ENCODE results near the gene EXOC4. TPM values are rescaled to one million over a fixed set of nuclear protein-coding genes. Genes with fewer than 3 reads are reported as not detected.
A peak's percentile ranks its signal among the peaks of the same experiment; 100 is the strongest.

Gene EXOC4
- total RNA-seq, 1 donor from 2014 or later: 84.0 TPM

DNA sequence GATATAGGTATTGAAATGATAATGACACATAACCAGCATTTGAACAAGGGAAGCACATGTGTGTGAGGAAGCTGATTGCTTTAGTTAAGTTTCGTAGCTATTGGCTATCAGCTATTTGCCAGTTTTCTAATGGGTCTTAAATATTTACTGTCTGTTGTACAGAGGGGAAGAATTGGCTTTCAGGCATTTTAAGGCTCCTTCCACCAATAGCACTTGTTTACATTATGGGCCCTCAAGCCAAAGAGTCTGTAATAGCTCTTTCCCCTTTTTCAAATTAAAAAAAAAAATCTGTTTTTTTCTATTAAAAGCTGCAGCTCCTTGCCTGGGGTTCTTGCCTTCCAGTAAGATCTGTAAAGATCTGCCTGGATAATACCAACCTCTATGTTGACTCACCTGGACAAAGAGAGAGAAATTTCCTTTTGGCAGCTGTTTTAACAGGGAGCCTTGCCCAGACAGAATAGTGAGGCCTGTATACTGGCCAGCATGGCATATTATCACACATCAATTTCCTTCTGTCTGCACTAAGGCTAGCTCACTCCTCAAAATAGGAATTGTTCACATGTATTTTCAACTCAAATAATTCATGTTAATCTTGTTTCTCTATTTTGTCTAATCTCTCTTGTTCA is 769.5 kb downstream of the EXOC4 start:
- DNase-seq (ENCODE audit: low read depth) (peak; percentile 49), FAIRE-seq (no peak)
- H3K36me3 ChIP-seq (ENCODE audit: control insufficient read depth, insufficient read depth, low read length): no peaks in the 10 kb centered on the region
- H3K27me3 ChIP-seq (ENCODE audit: control insufficient read depth, insufficient read depth, low read length): no peaks in the 10 kb centered on the region
- no peak for TF ChIP-seq CTCF (IDR thresholded peaks at IDR 0.05; ENCODE audit: insufficient read depth, low read length, severe bottlenecking)
- no peak overlapping the region for H3K4me3 ChIP-seq (ENCODE audit: low read depth, low read length)

DNA sequence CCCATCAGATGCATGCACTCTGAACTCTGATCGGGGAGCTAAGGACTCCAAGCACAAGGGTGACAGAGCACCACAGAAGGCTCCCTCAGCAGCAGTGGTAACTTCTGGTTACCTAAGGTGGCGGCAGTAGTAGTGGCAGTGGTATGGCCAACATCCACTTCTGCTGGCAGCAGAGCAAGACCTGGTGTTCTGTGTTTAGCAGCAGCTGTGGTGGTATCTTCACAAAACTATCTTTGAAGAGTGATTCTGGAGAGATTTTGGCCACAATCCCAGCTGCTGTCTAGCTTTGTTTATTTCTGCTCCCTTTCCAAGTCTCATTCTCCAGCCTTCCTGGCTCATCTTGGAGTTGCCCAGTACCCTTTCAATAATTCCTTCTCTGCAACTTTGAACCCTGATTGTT is 771.9 kb downstream of the EXOC4 start:
- Histone ChIP-seq H3K4me3 (ENCODE audit: low read depth, low read length) (no peak overlapping the region), H3K27me3 (ENCODE audit: control insufficient read depth, insufficient read depth, low read length) (no peaks in the 10 kb centered on the region), H3K36me3 (ENCODE audit: control insufficient read depth, insufficient read depth, low read length) (no peaks in the 10 kb centered on the region)
- no peak for TF ChIP-seq CTCF (IDR thresholded peaks at IDR 0.05; ENCODE audit: insufficient read depth, low read length, severe bottlenecking)
- DNase-seq (ENCODE audit: low read depth) (no peak), FAIRE-seq (no peak)

GRCh38 chr7:134028853-134029252 is 776.0 kb downstream of the EXOC4 start:
- no peak for TF ChIP-seq CTCF (IDR thresholded peaks at IDR 0.05; ENCODE audit: insufficient read depth, low read length, severe bottlenecking)
- DNase-seq (ENCODE audit: low read depth) (no peak), FAIRE-seq (no peak)
- Histone ChIP-seq H3K4me3 (ENCODE audit: low read depth, low read length) (no peak overlapping the region), H3K36me3 (ENCODE audit: control insufficient read depth, insufficient read depth, low read length) (no peaks in the 10 kb centered on the region), H3K27me3 (ENCODE audit: control insufficient read depth, insufficient read depth, low read length) (no peaks in the 10 kb centered on the region)

GRCh38 chr7:134029743-134030142 is 776.9 kb downstream of the EXOC4 start:
- no peak for FAIRE-seq
- no peak overlapping the region for H3K4me3 ChIP-seq (ENCODE audit: low read depth, low read length)
- TF ChIP-seq CTCF (IDR thresholded peaks at IDR 0.05; ENCODE audit: insufficient read depth, low read length, severe bottlenecking): no peak
- no peaks in the 10 kb centered on the region for H3K27me3 ChIP-seq (ENCODE audit: control insufficient read depth, insufficient read depth, low read length)
- no peaks in the 10 kb centered on the region for H3K36me3 ChIP-seq (ENCODE audit: control insufficient read depth, insufficient read depth, low read length)
- no peak for DNase-seq (ENCODE audit: low read depth)

DNA sequence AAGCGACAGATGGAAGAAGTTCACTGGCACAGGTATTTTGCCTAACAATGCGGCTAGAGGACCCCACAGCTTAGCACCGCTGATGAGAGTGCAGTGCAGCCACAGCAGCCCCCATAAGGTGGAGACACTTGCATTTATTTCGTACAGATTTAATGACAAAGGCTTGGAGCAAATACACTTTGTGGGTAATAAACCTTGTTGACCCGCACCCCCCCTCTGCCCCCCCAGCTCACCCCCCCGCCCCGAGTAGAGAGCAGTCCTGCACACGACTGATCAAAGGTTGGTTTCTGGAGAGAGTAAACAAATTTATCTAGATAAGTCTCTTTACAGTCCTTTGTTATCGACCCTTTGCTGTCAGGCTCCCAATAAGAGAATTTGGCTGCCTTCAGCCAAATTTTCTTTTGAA is 777.6 kb downstream of the EXOC4 start:
- TF ChIP-seq CTCF (IDR thresholded peaks at IDR 0.05; ENCODE audit: insufficient read depth, low read length, severe bottlenecking): no peak
- no peaks in the 10 kb centered on the region for H3K36me3 ChIP-seq (ENCODE audit: control insufficient read depth, insufficient read depth, low read length)
- DNase-seq (ENCODE audit: low read depth): no peak
- no peaks in the 10 kb centered on the region for H3K27me3 ChIP-seq (ENCODE audit: control insufficient read depth, insufficient read depth, low read length)
- H3K4me3 ChIP-seq (ENCODE audit: low read depth, low read length): no peak overlapping the region
- FAIRE-seq: no peak
